CD4-positive, alpha-beta T cell treated with Interferon gamma for 1 hour (primary cell): Measurements from ENCODE around the gene ADAMTS7.
"Not testable (repeated sequence)": the region's sequence is repeated elsewhere in the genome, so short reads cannot be mapped to it uniquely, and the experiment has no call there.

Experiments used
- DNase-seq: peaks from one replicate; pipeline ENCODE4 v3.0.0-alpha.2; 2020

ADAMTS7 gene

DNA sequence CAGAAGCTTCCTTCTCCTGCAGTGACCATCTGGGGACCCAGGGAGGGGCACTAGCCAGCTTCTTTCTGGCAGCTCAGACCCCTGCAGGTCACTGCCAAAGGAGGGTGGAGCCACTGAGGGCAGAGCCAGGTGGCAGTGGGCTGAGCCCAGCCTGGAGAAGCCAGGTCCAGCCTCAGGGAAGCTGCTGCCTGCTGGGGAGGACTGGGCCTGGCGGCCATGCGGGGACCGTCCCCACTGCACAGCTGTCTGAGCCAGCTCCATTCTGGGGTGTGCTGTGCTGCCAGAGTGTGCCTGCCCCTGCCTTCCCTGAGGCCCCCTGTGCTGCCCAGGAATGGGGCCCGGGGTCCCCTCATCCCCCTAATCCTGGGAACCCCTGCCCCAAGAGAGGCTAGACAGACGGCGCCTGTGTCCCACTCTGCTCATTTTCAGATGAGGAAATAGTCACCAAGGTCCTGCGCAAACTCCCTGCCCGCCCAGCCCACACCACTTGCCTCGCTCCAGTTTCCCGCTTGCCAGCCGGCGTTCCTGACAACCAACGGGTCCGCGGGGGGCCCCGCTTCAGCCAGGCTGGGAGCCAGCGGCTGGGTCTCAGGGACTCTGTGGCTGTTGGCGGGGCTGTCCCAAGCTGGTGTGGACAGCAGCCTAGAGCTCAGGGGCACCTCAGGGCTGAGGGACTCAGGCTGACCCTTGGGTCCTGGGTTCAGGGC lies 46.0 kb downstream of the ADAMTS7 start:
- not testable (repeated sequence) for DNase-seq

DNA sequence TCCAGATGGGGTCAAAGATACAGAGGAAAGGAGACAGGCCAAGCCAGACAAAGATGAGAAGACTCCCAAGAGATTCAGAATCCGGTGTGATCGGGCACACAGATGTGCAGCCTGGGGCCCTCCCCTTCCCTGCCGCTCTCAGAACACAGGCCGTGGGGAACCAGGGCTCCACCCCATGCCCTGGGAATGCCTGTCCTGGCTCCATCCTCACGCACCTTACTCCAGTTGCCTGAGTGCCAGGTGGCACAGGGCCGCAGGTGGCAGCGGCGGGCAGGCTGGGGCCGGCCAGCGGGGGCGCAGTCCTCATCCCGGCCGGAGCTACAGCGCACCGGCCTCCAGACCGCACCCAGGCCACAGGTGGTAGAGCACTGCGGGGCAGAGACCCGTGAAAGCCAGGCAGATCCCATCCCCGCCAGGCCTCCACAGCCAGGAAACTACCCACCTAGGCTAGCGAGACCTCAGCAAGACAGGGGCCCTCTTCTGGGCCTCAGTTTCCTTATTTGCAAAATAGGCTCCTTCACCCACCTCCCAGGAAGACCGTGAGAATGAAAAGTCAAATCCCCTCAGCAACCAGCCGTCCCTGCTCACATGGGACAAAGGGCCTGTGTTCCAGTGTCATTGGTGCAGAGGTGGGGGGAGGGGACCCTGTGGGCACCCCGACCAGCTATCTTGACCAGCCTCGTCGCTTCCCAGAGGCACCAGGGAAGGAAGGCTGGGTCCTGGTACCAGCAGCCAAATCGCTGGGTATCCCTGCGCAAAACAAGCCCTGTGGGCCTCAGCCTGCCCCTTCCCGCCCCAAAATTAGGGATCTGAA lies 46.7 kb downstream of the ADAMTS7 start:
- DNase-seq, result not testable (repeated sequence)

DNA sequence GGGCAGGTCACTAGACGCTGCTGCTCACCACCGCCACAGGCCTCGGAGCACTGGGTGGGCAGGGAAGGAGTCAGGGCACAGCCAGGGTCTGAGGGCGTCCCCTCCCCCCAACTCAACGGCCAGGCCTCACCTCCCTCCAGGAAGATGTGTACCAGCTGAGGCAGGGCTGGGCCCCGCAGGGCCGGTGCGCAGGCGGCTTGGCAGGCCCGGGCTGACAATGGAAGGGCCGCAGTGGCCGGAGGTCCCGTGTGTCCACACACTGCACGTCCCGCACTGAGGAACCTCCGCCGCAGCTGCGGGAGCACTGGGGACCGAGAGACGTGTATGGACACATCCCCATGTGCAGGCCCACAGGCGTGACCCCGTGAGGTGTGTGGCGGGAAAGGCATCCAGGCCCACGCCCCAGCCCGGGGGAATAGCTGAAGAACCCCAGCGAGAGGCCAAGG lies 47.4 kb downstream of the ADAMTS7 start:
- no peak for DNase-seq

DNA sequence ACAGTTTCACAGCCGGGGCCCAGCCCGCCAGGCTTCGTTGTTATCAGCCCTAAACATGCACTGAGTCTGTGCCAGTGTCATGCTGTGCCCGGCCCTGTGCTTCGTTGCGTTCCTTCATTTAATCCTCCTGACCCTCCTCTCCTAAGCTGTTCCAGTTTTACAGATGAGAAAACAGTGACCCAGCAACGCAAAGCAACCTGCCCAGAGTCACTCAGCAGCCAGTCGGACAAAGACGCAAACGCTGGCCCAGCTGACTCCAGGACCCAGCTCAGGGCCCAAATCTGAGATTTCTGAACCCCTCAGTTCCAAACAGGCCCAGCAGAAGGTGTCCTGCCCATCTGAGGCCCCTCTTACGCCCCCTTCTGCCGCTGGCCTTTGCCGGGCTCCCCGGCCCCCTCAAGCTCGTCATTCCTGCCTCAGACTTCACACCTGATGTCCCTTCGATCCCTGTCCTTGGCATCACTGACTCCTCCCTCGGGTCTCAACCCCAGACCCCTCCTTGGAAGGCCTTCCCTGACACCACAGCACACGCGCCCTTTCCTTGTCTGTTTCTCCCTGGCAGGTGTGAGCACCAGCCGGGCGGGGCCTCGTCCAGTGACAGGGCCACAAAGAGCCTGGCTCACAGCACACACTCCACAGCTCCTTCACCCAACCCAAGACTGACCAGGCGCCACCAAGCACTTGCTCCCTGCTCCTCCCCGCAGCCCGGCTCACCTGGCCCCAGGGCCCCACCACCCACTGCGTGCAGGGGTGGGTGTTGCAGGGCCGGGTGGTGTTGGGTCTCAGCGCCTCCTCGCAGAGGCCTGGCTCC lies 48.1 kb downstream of the ADAMTS7 start:
- DNase-seq, result no peak

DNA sequence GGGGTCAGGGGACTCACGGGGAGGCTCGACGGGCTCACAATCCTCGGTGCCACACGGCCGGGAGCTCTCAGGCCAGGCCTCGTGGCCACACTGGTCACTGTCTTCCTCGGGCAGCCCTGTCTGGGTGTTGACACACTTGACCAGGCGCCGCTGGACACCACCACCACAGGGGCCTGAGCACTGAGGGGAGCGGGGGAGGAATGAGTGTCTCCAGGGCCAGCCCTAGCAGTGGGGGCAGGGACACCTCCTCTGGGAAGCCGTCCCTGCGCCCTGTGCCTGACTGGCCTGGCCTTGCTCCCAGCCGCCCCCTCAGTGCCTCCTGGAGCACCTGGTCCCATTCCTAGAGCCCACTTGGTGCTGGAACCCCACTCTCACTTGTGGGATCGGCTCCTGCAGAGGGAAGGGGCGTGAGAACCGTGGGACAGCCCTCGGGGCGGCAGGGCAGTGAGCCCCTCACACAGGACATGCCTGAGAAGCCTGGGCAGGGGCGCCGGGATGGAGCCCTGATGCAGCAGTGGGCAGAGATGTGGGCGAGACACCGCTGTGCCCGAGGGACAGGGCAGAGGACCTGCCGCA lies 48.8 kb downstream of the ADAMTS7 start:
- DNase-seq, result not testable (repeated sequence)

DNA sequence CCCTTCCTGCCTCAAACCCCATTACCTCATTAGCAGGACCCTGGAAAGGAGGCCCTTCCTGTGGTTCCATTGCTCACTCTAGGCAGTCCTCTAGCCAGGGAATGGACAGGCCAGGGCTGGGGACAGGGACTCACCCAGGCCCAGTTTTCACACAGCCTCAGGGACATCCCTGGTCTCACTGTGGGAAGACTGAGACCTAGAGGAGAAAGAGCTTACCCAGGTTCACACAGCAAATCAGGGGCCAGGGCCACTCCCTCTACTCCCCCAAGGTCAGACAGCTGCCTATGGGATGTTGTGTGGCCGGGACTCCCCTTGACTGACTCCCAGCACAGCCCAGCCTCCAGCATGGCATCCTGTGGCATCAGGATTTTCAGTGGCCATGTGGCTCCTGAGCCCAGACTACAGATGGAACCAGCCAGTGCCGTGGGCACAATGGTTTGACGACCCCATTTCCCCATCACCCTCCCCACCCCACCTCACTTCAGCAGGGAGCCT lies 49.3 kb downstream of the ADAMTS7 start:
- DNase-seq, result no peak

DNA sequence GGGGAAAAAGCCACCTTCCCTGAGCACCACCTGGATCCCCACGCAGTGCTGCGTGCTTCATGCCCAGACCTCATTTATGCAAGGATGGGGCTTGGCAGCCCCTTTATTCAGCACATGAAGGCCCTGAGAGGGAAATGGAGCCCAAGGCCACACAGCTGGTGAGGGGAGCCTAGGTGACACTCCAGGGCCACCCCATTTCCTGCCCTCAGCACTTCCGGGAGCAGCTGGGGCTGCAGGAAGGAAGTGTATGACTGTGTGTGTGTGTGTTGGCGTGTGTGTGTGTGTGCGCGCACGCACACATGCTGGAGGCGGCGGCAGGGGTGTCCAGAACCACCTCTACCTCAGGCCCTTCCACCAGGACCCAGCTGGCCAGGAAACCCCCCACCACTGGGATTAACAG lies 49.8 kb downstream of the ADAMTS7 start:
- DNase-seq, result peak; percentile 86

DNA sequence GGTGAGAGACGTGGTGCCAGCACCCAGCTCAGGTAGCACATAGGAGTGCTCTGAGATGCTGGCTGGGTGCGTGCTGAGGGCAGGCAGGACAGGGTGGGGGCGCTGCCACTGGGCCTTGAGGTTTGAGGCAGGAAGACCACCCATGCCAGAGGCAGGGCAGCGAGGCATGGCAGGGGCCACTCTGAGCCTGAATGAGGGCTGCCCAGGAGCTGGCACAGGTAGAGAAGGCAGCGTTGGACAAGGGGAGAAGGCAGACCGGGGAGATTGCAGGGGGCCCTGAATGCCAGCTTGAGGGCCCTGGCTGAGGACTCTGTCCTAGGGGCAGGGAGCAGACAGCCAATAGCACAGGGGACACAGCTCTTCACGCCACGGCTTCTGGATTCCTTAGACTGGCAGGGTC lies 50.2 kb downstream of the ADAMTS7 start:
- no peak for DNase-seq

DNA sequence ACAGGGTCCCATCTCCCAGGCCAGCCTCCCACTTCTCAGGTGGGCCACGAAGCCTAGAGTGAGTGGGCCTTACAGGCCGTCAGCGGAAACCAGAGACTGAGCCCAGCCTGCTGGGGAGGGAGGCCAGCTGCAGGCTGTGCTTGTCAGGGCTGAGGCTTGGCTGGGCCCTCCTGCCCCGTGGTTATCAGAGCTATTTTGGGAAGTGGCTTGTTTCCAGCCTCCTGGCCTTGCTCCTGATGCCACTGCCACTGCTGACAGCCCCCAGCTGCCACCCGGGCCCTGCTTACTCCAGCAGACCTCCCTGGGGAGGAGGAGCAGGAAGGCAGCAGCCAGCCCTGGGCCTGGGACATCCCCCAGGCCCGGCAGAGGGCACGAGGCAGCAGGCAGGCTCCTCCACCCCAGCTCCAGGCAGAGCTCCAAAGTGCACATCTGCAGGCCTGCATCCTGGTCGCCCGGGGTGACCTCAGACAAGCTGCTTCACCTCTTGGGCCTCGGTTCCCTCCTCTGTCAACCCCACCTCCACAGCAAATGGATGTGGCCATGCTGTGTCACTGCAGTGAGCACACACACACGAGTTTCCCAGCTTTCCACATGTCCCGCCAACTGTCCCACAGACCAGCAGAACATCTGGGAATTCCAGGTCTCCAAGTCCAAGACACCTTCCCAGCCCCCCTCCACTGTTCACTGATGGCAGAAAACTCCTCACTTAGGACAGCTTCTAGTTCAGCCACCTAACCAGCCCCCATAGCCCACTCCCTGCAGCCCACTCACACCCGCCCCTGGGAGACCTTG lies 51.0 kb downstream of the ADAMTS7 start:
- DNase-seq, result not testable (repeated sequence)

DNA sequence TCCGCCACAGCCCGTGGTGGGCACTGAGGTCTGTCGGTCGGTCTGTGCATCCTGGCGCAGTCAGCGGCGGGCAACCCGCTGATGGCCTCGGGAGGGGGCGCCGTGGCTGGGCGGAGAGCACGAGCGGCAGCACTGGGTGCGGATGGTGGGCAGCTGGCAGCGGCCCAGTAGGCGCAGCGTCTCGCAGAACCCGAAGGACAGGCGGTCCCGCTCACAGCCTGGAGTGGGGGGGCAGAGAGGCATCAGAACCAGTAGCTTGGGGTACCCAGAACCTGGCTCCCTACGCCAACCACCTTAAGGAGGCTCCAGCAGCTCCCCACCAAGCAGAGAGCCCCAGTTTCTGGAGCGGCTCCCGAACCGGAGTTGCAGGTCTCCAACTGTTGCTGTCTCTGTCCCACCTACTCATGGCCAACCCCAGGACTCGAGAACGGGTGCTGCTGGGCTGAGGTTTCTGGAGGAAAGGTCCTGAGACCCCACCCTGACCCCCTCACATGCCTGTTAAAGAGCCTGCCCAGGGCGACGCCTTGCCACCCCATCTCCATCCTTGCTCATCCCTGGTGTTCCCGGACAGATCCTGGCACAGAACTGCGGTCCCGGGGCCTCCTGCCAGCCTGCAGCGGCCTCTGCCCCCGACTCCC lies 51.8 kb downstream of the ADAMTS7 start:
- not testable (repeated sequence) for DNase-seq

DNA sequence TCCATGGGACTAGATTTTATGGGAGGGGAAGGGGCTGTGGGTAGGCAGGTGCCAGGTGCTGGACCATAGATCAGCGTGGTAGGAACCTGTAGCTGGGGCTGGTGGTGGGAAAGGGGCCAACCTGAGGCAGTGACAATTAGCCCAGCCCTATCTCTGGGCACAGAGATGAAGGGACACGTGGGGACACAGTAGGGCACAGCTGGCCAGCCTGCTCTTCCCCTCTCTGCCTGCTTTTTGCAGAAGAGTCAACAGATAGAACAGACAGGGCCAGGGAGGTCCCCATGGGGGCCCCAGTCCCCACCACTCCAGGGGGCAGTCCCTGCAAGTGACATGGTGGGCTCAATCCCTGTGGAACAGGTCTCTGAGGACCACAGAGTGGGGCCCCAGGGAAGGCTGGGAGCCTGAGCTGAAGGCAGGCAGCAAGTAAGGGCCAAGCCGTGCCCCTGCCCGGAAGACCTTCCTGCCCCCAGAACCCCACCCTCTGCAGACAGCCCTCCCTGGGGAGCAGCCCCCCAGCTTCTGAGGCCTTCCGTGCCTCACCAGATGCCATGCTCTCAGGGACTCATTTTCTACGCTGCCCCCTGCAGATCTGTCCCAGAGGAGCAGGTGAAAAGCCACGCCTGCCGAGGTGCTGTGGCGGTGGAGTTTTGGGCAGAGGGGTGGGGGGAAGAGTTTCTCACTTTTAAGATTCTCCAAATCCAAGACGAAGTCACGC lies 52.6 kb downstream of the ADAMTS7 start:
- not testable (repeated sequence) for DNase-seq

DNA sequence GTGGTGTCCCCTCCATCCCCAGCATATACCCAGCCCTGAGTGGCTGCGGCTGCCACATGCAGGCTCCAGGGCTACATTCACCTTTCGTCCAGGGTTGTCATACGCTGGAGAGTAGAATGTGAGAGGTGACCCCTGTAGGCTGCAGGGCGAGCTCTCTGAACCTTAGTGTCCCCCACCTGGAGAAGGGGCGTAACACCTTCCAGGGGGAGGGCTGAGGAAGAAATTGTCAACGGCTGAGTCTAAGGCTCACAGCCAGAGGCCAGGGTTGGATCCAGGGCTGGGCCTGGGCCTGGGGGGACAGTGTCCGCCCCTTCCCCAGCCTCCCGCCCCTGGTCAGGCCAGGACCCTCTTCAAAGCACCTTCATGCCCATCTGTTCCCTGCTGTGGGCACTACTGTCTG lies 53.2 kb downstream of the ADAMTS7 start:
- not testable (repeated sequence) for DNase-seq

DNA sequence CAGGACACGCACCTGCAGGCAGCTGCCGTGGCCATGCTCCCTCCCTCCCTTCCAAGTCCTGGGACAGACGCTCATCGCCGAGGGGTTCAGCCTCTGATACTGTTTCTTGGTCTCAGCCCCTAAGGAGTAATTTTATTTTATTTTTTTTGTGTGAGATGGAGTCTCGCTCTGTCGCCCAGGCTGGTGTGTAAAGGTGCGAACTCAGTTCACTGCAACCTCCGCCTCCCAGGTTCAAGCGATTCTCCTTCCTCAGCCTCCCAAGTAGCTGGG lies 53.7 kb downstream of the ADAMTS7 start:
- no peak for DNase-seq

DNA sequence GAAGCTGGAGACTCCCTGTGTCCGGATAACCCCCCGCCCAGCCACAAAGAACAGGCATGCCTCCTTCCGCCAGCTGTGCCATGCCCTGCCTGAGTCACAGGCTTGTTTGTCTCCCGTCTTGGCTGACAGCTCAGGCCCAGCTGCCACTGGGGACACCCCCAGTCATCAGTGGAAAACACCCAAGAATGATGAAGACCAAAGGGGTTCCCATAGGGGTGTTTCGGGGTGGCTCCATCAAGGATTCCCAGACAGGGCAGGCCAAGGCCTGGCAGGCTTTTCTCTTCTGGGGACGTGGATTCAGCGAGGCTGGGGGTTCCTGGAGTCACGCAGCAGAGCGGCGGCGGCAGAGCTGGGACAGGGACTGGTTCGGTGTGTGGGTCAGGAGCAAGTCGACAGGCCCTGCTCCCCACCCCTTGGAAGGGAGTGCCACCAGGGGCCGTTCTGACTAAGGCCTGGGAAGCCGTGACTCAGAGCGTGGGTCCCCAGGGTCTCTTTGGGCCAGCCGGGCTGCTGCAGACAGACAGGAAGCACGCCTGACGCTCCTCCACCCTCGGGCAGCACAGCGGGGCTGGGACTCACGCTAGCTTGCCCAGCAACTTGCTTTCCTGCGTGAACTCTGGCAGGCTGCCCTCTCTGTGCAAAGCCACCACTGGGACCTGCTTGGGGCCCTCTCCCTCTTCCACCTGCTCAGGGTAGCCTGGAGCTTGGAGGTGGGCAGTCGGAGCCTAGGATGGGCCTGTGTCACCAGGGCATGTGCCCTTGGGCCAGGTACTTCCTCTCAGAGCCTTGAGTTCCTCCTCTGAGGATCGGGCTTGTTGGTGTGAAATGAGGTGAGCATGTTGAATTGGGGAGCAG lies 54.3 kb downstream of the ADAMTS7 start:
- peak; percentile 73 for DNase-seq

DNA sequence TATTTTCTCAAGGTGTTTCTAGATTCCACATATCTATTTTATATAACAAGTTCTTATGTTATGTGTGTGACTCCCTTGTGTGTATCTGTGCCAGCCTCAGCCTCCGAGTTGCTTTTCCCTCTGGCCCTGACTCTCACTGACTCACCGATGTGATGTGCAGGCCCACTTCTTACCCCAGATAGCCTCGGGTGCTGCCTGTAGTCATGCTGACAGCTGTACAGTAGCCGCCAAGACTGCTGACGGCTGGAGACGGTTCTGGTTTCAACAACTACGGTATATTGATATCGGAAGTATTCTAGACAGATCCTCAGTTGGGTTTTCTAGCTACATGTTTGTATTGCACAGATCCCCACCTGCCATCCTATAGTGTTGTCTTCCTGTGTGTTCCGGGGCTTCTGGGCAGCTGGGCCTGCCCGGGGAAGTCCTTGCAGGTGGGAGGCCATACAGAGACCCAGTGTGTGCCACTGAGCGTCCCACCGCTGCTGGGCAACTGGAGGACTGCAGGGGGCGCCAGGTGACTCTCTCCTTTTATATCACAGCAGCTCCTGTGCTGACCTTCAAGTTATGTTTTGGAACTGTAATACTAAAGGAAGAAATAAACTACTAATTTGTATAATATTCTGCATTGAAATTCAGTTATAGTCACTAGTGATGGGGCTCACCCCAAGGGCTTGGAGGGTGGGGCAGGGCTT lies 55.2 kb downstream of the ADAMTS7 start:
- DNase-seq, result peak; percentile 36

DNA sequence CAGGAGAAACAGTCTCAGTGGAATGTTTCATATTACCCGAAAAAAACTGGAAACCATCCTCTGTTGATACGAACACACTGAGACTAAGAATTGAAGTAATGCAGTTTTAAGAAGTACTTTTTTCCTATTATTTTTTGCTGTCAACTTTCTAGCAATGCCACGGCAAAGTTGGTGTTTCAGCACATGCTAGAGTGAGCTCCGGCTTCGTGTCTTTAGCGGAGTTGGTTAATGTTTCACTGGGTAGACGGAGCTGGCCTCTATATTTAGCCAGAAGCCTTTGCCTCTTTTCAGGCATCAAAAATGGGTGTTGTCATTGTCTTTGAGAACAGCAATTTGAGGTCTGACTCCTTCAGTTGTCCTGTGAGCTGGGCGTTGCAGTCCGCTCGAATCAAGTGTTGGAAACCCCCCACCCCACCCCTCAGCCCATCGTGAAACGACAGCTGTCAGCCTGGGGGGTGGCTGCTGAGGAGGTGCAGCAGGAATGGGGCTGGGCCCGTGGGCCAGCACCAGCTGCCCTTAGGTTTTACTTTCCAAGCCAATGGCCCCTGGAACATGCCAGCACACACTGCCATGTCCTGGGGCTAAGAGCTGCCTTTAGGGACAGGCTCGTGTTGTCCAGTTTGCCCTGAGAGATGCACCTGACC lies 56.5 kb downstream of the ADAMTS7 start:
- not testable (repeated sequence) for DNase-seq

DNA sequence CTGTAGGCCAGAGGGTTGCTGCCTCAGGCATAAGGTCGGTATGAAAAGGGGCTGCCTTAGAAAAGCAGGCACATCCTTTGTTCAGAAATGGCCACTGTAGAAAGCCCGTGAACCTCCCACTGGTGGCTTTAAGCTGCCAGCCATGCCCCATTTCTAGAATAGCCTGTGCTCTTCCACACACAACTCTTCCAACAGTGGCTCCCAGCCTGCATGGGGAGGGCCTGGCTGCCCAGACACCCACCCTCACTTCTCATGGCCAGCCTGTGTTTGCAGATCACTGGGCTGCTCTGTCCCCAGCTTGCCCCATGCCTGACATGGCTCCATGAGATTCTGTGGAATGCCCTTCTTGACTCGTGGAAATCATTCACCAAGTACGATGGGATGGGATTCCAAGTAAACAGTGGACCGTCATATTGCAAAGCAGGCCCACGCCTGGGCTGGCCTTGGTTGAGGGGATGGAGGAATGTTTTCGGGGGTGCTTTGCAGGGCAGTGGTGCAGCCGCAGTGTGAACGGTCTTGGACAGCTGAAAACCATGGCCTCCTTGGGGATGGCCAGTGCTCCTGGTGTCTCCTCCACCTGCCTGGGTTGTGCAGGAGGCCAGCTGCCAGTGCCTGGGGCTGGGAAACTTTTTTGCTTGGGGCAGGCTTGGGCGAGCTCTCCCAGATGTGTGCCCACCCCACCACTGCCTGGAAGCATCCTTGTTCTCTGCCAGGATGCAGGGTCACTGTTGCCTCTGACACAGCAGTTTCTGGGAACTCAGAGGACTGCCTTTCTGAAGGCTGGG lies 57.3 kb downstream of the ADAMTS7 start:
- not testable (repeated sequence) for DNase-seq

DNA sequence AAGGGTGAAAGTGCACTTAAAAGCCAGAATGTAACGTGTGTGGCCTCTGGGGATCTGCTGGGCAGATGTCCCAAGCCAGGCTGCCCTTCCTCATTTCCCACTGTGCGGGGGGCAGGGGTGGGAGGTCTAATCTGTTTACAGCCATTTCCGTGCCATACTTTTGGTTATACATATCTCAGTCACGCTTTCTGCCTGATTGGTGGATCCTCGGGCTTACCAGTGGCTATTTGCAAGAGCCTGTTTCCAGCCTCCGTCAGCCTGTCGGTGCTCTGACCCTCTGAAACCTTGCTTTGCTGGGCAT lies 58.0 kb downstream of the ADAMTS7 start:
- not testable (repeated sequence) for DNase-seq
